IMR-90 (cell line): Measurements from ENCODE around the gene RASGEF1C. TPM values are rescaled to one million over a fixed set of nuclear protein-coding genes. Genes with fewer than 3 reads are reported as not detected.

Experiments used
- ATAC-seq: fragments of 200-7000 bp; cut with Tn5 transposase; 2 replicates; pipeline ENCODE4 v1.9.1; 2020; ENCODE audit warnings: low read depth, mild to moderate bottlenecking, moderate library complexity
- BruUV-seq: library from RNA; stranded (reverse); fragments of 400-500 nt; replicated peaks from 2 replicates; lab custom pipeline; 2021; lab: Mats Ljungman, UMichigan
- CTCF ChIA-PET: fragments of 300-600 bp; formaldehyde crosslinking; extraction: SDS; loops from one replicate; lab custom pipeline; 2021; ENCODE audit warnings: antibody characterized with exemption; lab: Yijun Ruan, JAX
- POLR2A ChIA-PET: fragments of 300-600 bp; sonication (Branson Sonifier 250); formaldehyde crosslinking; loops from one replicate; lab custom pipeline; 2022; ENCODE audit warnings: antibody characterized with exemption; ENCODE audit not compliant: unreplicated experiment; lab: Charles Lee
- DNase-seq: peaks from one replicate; pipeline ENCODE4 v3.0.0; 2013
- H2AFZ ChIP-seq: replicated peaks from 2 replicates; pipeline ENCODE3; 2013; ENCODE audit warnings: low read length, mild to moderate bottlenecking; ENCODE audit not compliant: poor library complexity
- H2AK5ac ChIP-seq: 2 replicates; pipeline ENCODE4 v1.6.1; 2013; ENCODE audit warnings: low read depth, low read length, inconsistent platforms
- H2AK9ac ChIP-seq: replicated peaks from 2 replicates; pipeline ENCODE3; 2013; ENCODE audit warnings: mild to moderate bottlenecking, low read depth, low read length, moderate library complexity; ENCODE audit not compliant: poor library complexity
- H2BK120ac ChIP-seq: 2 replicates; pipeline ENCODE4 v1.6.1; 2013; ENCODE audit warnings: low read depth, low read length, inconsistent platforms
- H2BK15ac ChIP-seq: 3 replicates; pipeline ENCODE4 v1.6.1; 2013; ENCODE audit warnings: low read depth, low read length, inconsistent platforms
- H2BK20ac ChIP-seq: 2 replicates; pipeline ENCODE4 v1.6.1; 2013; ENCODE audit warnings: low read depth, mild to moderate bottlenecking, inconsistent platforms, low read length, moderate library complexity
- H2BK5ac ChIP-seq: 2 replicates; pipeline ENCODE4 v1.6.1; 2013; ENCODE audit warnings: mild to moderate bottlenecking, low read depth, low read length, inconsistent platforms; ENCODE audit not compliant: poor library complexity, severe bottlenecking
- H3K14ac ChIP-seq: replicated peaks from 2 replicates; pipeline ENCODE4 v1.6.1; 2013; ENCODE audit warnings: low read depth, low read length, inconsistent platforms
- H3K18ac ChIP-seq: 2 replicates; pipeline ENCODE4 v1.6.1; 2013; ENCODE audit warnings: low read depth, low read length, control low read depth
- H3K23ac ChIP-seq: 2 replicates; pipeline ENCODE4 v1.6.1; 2013; ENCODE audit warnings: low read depth, low read length, inconsistent platforms
- H3K27ac ChIP-seq: 2 replicates; pipeline ENCODE4 v1.5.1; 2013; ENCODE audit warnings: mild to moderate bottlenecking, control low read depth, low read length; ENCODE audit not compliant: insufficient read depth
- H3K27me3 ChIP-seq: 2 replicates; pipeline ENCODE4 v1.6.1; 2013; ENCODE audit warnings: low read length; ENCODE audit not compliant: control insufficient read depth, insufficient read depth
- H3K36me3 ChIP-seq: 2 replicates; pipeline ENCODE4 v1.6.1; 2013; ENCODE audit warnings: low read length, mixed read lengths; ENCODE audit not compliant: control insufficient read depth, insufficient read depth
- H3K4ac ChIP-seq: 2 replicates; pipeline ENCODE4 v1.6.1; 2013; ENCODE audit warnings: low read depth, low read length, inconsistent platforms
- H3K4me1 ChIP-seq: 2 replicates; pipeline ENCODE4 v1.6.1; 2013; ENCODE audit warnings: low read length, mixed read lengths; ENCODE audit not compliant: control insufficient read depth, insufficient read depth
- H3K4me2 ChIP-seq: 2 replicates; pipeline ENCODE4 v1.6.1; 2013; ENCODE audit warnings: low read depth, mild to moderate bottlenecking, control low read depth, low read length, moderate library complexity
- H3K4me3 ChIP-seq: 2 replicates; pipeline ENCODE4 v1.5.1; 2013; ENCODE audit warnings: low read depth, mild to moderate bottlenecking, control low read depth, low read length, moderate library complexity; ENCODE audit not compliant: insufficient read depth
- H3K56ac ChIP-seq: 2 replicates; pipeline ENCODE4 v1.6.1; 2013; ENCODE audit warnings: low read length, inconsistent platforms; ENCODE audit not compliant: insufficient read depth; ENCODE audit errors: extremely low read depth
- H3K79me1 ChIP-seq, 2 experiments: 2 replicates each; pipeline ENCODE4 v1.6.1; 2013; ENCODE audit warnings: low read length in 2 of 2, inconsistent platforms in 1 of 2, low read depth in 1 of 2
- H3K9ac ChIP-seq: 2 replicates; pipeline ENCODE4 v1.6.1; 2013; ENCODE audit warnings: low read depth, low read length, control low read depth
- H3K9me1 ChIP-seq: 2 replicates; pipeline ENCODE4 v1.6.1; 2013; ENCODE audit warnings: low read length, inconsistent platforms; ENCODE audit not compliant: insufficient read depth
- H3K9me3 ChIP-seq: 2 replicates; pipeline ENCODE4 v1.6.1; 2013; ENCODE audit warnings: low read length; ENCODE audit not compliant: control insufficient read depth, insufficient read depth
- H4K20me1 ChIP-seq: 2 replicates; pipeline ENCODE4 v1.6.1; 2013; ENCODE audit warnings: low read length, inconsistent platforms; ENCODE audit not compliant: insufficient read depth
- H4K5ac ChIP-seq: 2 replicates; pipeline ENCODE4 v1.6.1; 2013; ENCODE audit warnings: mild to moderate bottlenecking, low read depth, low read length, control low read depth
- H4K8ac ChIP-seq, 2 experiments: 2 replicates each; pipeline ENCODE4 v1.6.1; 2013; ENCODE audit warnings: low read depth in 2 of 2, low read length in 2 of 2, control low read depth in 1 of 2, inconsistent platforms in 1 of 2
- H4K91ac ChIP-seq: 2 replicates; pipeline ENCODE4 v1.6.1; 2013; ENCODE audit warnings: low read depth, low read length, inconsistent platforms; ENCODE audit not compliant: insufficient read depth
- BHLHE40 ChIP-seq: fragments of 150-350 bp; IDR thresholded peaks from 2 replicates; pipeline ENCODE4 v1.6.1; 2016; ENCODE audit warnings: mild to moderate bottlenecking, low read depth, low read length
- CHD1 ChIP-seq: IDR thresholded peaks from 2 replicates; pipeline ENCODE4 v1.6.1; 2012; ENCODE audit warnings: low read depth, low read length, improper control_type of control experiment
- FOS ChIP-seq: fragments of 150-350 bp; IDR thresholded peaks from 2 replicates; pipeline ENCODE4 v1.6.1; 2016; ENCODE audit warnings: low read depth, low read length
- MAFK ChIP-seq: IDR thresholded peaks from 2 replicates; pipeline ENCODE4 v1.6.1; 2012; ENCODE audit warnings: low read depth, low read length, improper control_type of control experiment
- MAZ ChIP-seq: IDR thresholded peaks from 2 replicates; pipeline ENCODE4 v1.6.1; 2012; ENCODE audit warnings: low read depth, mild to moderate bottlenecking, low read length, improper control_type of control experiment, moderate library complexity, borderline replicate concordance
- MXI1 ChIP-seq: IDR thresholded peaks from 2 replicates; pipeline ENCODE4 v1.6.1; 2012; ENCODE audit warnings: low read depth, mild to moderate bottlenecking, low read length, moderate library complexity, borderline replicate concordance
- POLR2A ChIP-seq: IDR thresholded peaks from 2 replicates; pipeline ENCODE4 v1.6.1; 2012; ENCODE audit warnings: mild to moderate bottlenecking, low read depth, low read length
- RCOR1 ChIP-seq: IDR thresholded peaks from 2 replicates; pipeline ENCODE4 v1.6.1; 2012; ENCODE audit warnings: mild to moderate bottlenecking, low read length, improper control_type of control experiment; ENCODE audit not compliant: insufficient replicate concordance
- RFX5 ChIP-seq: IDR thresholded peaks from 2 replicates; pipeline ENCODE4 v1.8.0; 2012; ENCODE audit warnings: low read depth, mild to moderate bottlenecking, low read length, moderate library complexity
- SMC3 ChIP-seq: fragments of 150-350 bp; IDR thresholded peaks from 2 replicates; pipeline ENCODE4 v1.6.1; 2016; ENCODE audit warnings: low read depth, mild to moderate bottlenecking, antibody characterized with exemption, low read length, moderate library complexity
- USF2 ChIP-seq: fragments of 150-350 bp; IDR thresholded peaks from 2 replicates; pipeline ENCODE4 v1.6.1; 2017; ENCODE audit warnings: mild to moderate bottlenecking, antibody characterized with exemption, low read length, low read depth
- WGBS, 2 experiments: methylation state at CpG; one replicate each; pipeline versions ENCODE4 v1.1.5 to v1.1.7; 2013; ENCODE audit warnings: missing lambda C conversion rate in 2 of 2; ENCODE audit not compliant: insufficient read length in 1 of 2; ENCODE audit errors: extremely low coverage in 2 of 2; 5-methylcytosine and 5-hydroxymethylcytosine counted together
- dilution Hi-C: fragments of 300-500 bp; cut with HindIII; formaldehyde crosslinking; loops from one replicate; pipeline ENCODE4 v1.14.3; 2018; ENCODE audit warnings: low sequenced_read_pairs; ENCODE audit not compliant: unreplicated experiment
- in situ Hi-C: fragments of 300-500 bp; cut with MboI; formaldehyde crosslinking; loops from 3 replicates; pipeline ENCODE4 v1.14.3; 2019; ENCODE audit warnings: low sequenced_read_pairs, inconsistent platforms, mixed read lengths
- intact Hi-C: fragments of 100-400 bp; cut with micrococcal nuclease; formaldehyde crosslinking; loops from 2 replicates; pipeline ENCODE4 v1.10.0; 2022
- polyA plus RNA-seq, 3 experiments: library from polyadenylated mRNA; depleted of rRNA; stranded (reverse); fragments of >200 nt; gene quantifications; 2 replicates each; pipeline ENCODE4 v1.2.3, GENCODE V29; 2012; ENCODE audit warnings: low replicate concordance in 1 of 3
- total RNA-seq: library from RNA; depleted of rRNA; stranded (reverse); fragments of >200 nt; gene quantifications from 2 replicates; pipeline ENCODE4 v1.2.3, GENCODE V29; 2012
- TF ChIP-seq, protein P1 (sequence below): fragments of 150-350 bp; IDR thresholded peaks from 2 replicates; pipeline ENCODE4 v1.6.1; 2016; ENCODE audit warnings: low read depth, mild to moderate bottlenecking, low read length, moderate library complexity, borderline replicate concordance

Gene RASGEF1C
- total and polyA plus RNA-seq, 2 of the 4 experiments (the other 2 are of a cell fraction), result not detected

GRCh38 chr5:180214870-180215770 lies 6.1 kb upstream of the RASGEF1C start (continued):
- no peak for TF ChIP-seq USF2

DNA sequence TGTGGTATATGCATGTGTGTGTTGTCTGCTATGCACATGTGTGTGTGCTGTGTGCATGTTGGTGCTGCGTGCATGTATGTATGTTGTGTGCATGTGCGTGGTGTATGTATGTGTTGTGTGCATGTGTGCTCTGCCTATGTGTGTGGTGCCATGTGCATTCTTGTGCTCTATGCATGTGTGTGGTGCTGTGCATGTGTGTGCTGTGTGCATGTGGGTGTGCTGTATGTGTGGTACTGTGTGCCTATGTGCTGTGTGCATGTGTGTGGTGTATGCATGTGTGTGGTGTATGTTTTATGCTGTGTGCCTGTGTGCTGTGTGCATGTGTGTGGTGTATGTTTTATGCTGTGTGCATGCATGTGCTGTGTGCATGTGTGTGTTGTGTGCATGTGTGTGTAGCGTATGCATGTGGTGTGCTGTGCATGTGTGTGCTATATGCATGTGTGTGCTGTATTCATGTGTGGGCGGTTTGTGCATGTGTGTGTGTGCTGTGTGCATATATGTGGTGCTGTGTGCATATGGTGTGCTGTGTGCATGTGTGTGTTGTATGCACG lies 4.7 kb upstream of the RASGEF1C start:
- H3K27me3 ChIP-seq, result no peaks in the 10 kb centered on the region; the same call in 1 of the 2 replicates
- no peak overlapping the region for H2BK5ac ChIP-seq
- no peak overlapping the region for H2BK15ac ChIP-seq
- no peak overlapping the region for H3K4me2 ChIP-seq
- no peak overlapping the region for H3K23ac ChIP-seq
- DNase-seq (no peak), ATAC-seq (no peak)
- no peak overlapping the region for H4K8ac ChIP-seq
- no peaks in the 10 kb centered on the region for H4K20me1 ChIP-seq
- peaks cover 14% of the 10 kb centered on the region; the same call in 1 of the 2 replicates for H3K9me3 ChIP-seq
- CTCF ChIA-PET, result no interaction called here
- dilution Hi-C loops (no loop called here), intact Hi-C loops (no loop called here), in situ Hi-C loops (no loop called here)
- no peak overlapping the region for H2BK120ac ChIP-seq
- BruUV-seq, result no TSS peak
- H3K4me1 ChIP-seq, result no peaks in the 10 kb centered on the region
- H3K9ac ChIP-seq, result no peak overlapping the region
- no peak overlapping the region for H3K18ac ChIP-seq
- no peak overlapping the region for H4K91ac ChIP-seq
- no peaks in the 10 kb centered on the region for H3K79me1 ChIP-seq
- no peak overlapping the region for H2AK9ac ChIP-seq
- no peaks in the 10 kb centered on the region for H3K36me3 ChIP-seq
- H2BK20ac ChIP-seq, result no peak overlapping the region
- no peak overlapping the region for H3K4ac ChIP-seq
- no peak overlapping the region for H4K5ac ChIP-seq
- no peak overlapping the region for H3K27ac ChIP-seq
- POLR2A ChIA-PET, result no interaction called here
- H2AFZ ChIP-seq, result peak overlapping the region; percentile 14
- no peak overlapping the region for H3K4me3 ChIP-seq
- H3K9me1 ChIP-seq, result no peaks in the 10 kb centered on the region; the same call in 1 of the 2 replicates
- no peak overlapping the region for H3K56ac ChIP-seq
- H3K14ac ChIP-seq, result no peak overlapping the region
- 64% methylated on average over 5 of the region's 5 CpGs; no CpG with 5 or more reads in 1 of the 2 experiments for WGBS, 2 experiments
- no peak overlapping the region for H2AK5ac ChIP-seq
- TF ChIP-seq SMC3 (no peak), RCOR1 (no peak), MAFK (no peak), MXI1 (no peak), RFX5 (no peak), POLR2A (no peak), FOS (no peak), CHD1 (no peak), MAZ (no peak), BHLHE40 (no peak)
- TF ChIP-seq, protein P1, sequence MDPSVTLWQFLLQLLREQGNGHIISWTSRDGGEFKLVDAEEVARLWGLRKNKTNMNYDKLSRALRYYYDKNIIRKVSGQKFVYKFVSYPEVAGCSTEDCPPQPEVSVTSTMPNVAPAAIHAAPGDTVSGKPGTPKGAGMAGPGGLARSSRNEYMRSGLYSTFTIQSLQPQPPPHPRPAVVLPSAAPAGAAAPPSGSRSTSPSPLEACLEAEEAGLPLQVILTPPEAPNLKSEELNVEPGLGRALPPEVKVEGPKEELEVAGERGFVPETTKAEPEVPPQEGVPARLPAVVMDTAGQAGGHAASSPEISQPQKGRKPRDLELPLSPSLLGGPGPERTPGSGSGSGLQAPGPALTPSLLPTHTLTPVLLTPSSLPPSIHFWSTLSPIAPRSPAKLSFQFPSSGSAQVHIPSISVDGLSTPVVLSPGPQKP, result no peak
